Sigmoid colon (tissue), 4 donors: Measurements from ENCODE around the gene ZMYND19.

Source experiments
- EP300 ChIP-seq, 4 donors: sonication (generic); formaldehyde crosslinking; IDR thresholded peaks; one replicate each; pipeline ENCODE4 v1.6.1; 2017; ENCODE audit warnings: antibody characterized with exemption in 4 of 4
- POLR2A ChIP-seq, 2 donors: fragments of 450-650 bp; IDR thresholded peaks; one replicate each; pipeline ENCODE4 v1.6.1; 2016; ENCODE audit warnings: antibody characterized with exemption in 2 of 2, mild to moderate bottlenecking in 2 of 2, moderate library complexity in 2 of 2
- TF ChIP-seq, protein P1 (sequence below), 4 experiments: fragments of 450-650 bp in 3 of 4; fragments of 200-600 bp in 1 of 4; IDR thresholded peaks; one replicate each; pipeline ENCODE4 v1.5.1; 2016 to 2019; ENCODE audit warnings: antibody characterized with exemption in 4 of 4, mild to moderate bottlenecking in 3 of 4, moderate library complexity in 2 of 4

- TF ChIP-seq, protein P1, sequence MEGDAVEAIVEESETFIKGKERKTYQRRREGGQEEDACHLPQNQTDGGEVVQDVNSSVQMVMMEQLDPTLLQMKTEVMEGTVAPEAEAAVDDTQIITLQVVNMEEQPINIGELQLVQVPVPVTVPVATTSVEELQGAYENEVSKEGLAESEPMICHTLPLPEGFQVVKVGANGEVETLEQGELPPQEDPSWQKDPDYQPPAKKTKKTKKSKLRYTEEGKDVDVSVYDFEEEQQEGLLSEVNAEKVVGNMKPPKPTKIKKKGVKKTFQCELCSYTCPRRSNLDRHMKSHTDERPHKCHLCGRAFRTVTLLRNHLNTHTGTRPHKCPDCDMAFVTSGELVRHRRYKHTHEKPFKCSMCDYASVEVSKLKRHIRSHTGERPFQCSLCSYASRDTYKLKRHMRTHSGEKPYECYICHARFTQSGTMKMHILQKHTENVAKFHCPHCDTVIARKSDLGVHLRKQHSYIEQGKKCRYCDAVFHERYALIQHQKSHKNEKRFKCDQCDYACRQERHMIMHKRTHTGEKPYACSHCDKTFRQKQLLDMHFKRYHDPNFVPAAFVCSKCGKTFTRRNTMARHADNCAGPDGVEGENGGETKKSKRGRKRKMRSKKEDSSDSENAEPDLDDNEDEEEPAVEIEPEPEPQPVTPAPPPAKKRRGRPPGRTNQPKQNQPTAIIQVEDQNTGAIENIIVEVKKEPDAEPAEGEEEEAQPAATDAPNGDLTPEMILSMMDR (IDR thresholded peaks at IDR 0.05): no peak
- TF ChIP-seq POLR2A (IDR thresholded peaks at IDR 0.05): no peak
- no peak for TF ChIP-seq EP300 (IDR thresholded peaks at IDR 0.05)
These were observed 36.0 kb downstream of the ZMYND19 start for GRCh38 chr9:137554349-137554748.
